Measurements from ENCODE around the gene ABCC1. TPM values are rescaled to one million over a fixed set of nuclear protein-coding genes. Genes with fewer than 3 reads are reported as not detected.
"Not testable (repeated sequence)": the region's sequence is repeated elsewhere in the genome, so short reads cannot be mapped to it uniquely, and the experiment has no call there.

The ABCC1 gene
- total and polyA plus RNA-seq, 2 of the 4 experiments (the other 2 are of a cell fraction) = 39.4 to 66.0 TPM

DNA sequence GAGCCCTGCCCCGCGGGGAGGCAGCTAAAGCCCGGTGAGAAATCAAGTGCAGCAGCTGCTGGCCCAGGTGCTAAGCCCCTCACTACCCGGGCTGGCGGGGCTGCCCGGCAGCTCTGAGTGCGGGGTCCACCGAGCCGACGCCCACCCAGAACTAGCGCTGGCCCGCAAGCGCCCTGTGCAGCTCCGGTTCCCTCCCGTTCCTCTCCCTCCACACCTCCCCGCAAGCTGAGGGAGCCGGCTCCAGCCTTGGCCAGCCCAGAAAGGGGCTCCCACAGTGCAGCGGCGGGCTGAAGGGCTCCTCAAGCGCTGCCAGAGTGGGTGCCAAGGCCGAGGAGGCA lies 155.4 kb downstream of the ABCC1 start:
- H3K56ac ChIP-seq (ENCODE audit: extremely low read depth, insufficient read depth, low read length); H3K23ac ChIP-seq (ENCODE audit: low read depth, low read length); DNase-seq; H4K91ac ChIP-seq (ENCODE audit: insufficient read depth, low read depth, low read length); H2AK9ac ChIP-seq (replicated peaks; ENCODE audit: low read depth, low read length, poor library complexity); H4K8ac ChIP-seq (ENCODE audit: low read depth in 2 of 2, low read length in 2 of 2); H3K27me3 ChIP-seq (ENCODE audit: control insufficient read depth, insufficient read depth, low read length); H3K27ac ChIP-seq (ENCODE audit: insufficient read depth, low read length); CTCF ChIA-PET; H4K5ac ChIP-seq (ENCODE audit: low read depth, low read length); intact Hi-C loops (cut with micrococcal nuclease); ATAC-seq (ENCODE audit: low read depth); H3K4me2 ChIP-seq (ENCODE audit: low read depth, low read length); H2AK5ac ChIP-seq (ENCODE audit: low read depth, low read length); H3K18ac ChIP-seq (ENCODE audit: low read depth, low read length); H2AFZ ChIP-seq (replicated peaks; ENCODE audit: low read length, poor library complexity); dilution Hi-C loops (cut with HindIII; ENCODE audit: low sequenced_read_pairs, unreplicated experiment); H3K4me1 ChIP-seq (ENCODE audit: control insufficient read depth, insufficient read depth, low read length); H2BK5ac ChIP-seq (ENCODE audit: low read depth, low read length, poor library complexity, severe bottlenecking); H3K9ac ChIP-seq (ENCODE audit: low read depth, low read length); H3K9me3 ChIP-seq (ENCODE audit: control insufficient read depth, insufficient read depth, low read length); BruUV-seq (replicated peaks); H2BK15ac ChIP-seq (ENCODE audit: low read depth, low read length); H2BK120ac ChIP-seq (ENCODE audit: low read depth, low read length); H3K4me3 ChIP-seq (ENCODE audit: insufficient read depth, low read depth, low read length); POLR2A ChIA-PET (ENCODE audit: unreplicated experiment); H3K14ac ChIP-seq (replicated peaks; ENCODE audit: low read depth, low read length); in situ Hi-C loops (cut with MboI; ENCODE audit: low sequenced_read_pairs); H2BK20ac ChIP-seq (ENCODE audit: low read depth, low read length); H3K4ac ChIP-seq (ENCODE audit: low read depth, low read length): not testable (repeated sequence)
- peaks cover 15 to 56% of the 10 kb centered on the region in 2 experiments for H3K79me1 ChIP-seq (ENCODE audit: low read depth in 1 of 2, low read length in 2 of 2)
- no CpG with 5 or more reads among the region's 21 CpGs for WGBS, 2 experiments (ENCODE audit: extremely low coverage in 2 of 2, insufficient read length in 1 of 2)
- peaks cover 11% of the 10 kb centered on the region; the same call in 1 of the 2 replicates for H3K9me1 ChIP-seq (ENCODE audit: insufficient read depth, low read length)
- H4K20me1 ChIP-seq (ENCODE audit: insufficient read depth, low read length) = peaks cover 20% of the 10 kb centered on the region
- peaks cover 82% of the 10 kb centered on the region for H3K36me3 ChIP-seq (ENCODE audit: control insufficient read depth, insufficient read depth, low read length)

Data from IMR-90 (cell line).